Mesenchymal stem cell (in vitro differentiated cells and primary cell): ENCODE results near the gene TMEM203.

Experiments used
- DNase-seq: peaks from one replicate; pipeline ENCODE4 v3.0.0-alpha.2; 2013
- H2AFZ ChIP-seq: one replicate; pipeline ENCODE4 v1.6.1; 2013; ENCODE audit warnings: low read depth, mild to moderate bottlenecking, control low read depth, inconsistent platforms, low read length, moderate library complexity
- H2AK5ac ChIP-seq: 2 replicates; pipeline ENCODE4 v1.6.1; 2013; ENCODE audit warnings: low read length, moderate library complexity, mild to moderate bottlenecking, inconsistent platforms; ENCODE audit not compliant: severe bottlenecking
- H2BK120ac ChIP-seq: one replicate; pipeline ENCODE4 v1.6.1; 2013; ENCODE audit warnings: low read depth, mild to moderate bottlenecking, inconsistent platforms, low read length, moderate library complexity
- H2BK12ac ChIP-seq, 2 experiments: one replicate each; pipeline ENCODE4 v1.6.1; 2013; ENCODE audit warnings: inconsistent platforms in 2 of 2, low read length in 2 of 2, mild to moderate bottlenecking in 2 of 2, moderate library complexity in 2 of 2, control low read depth in 1 of 2
- H2BK15ac ChIP-seq: one replicate; pipeline ENCODE4 v1.6.1; 2013; ENCODE audit warnings: mild to moderate bottlenecking, low read depth, inconsistent platforms; ENCODE audit not compliant: poor library complexity, severe bottlenecking
- H2BK5ac ChIP-seq: 2 replicates; pipeline ENCODE4 v1.6.1; 2013; ENCODE audit warnings: low read depth, mild to moderate bottlenecking, low read length, control low read depth, inconsistent platforms; ENCODE audit not compliant: poor library complexity, severe bottlenecking
- H3K14ac ChIP-seq, 2 experiments: one replicate each; pipeline ENCODE4 v1.6.1; 2013; ENCODE audit warnings: inconsistent platforms in 2 of 2, low read length in 2 of 2, control low read depth in 1 of 2, mild to moderate bottlenecking in 1 of 2, moderate library complexity in 1 of 2
- H3K18ac ChIP-seq, 2 experiments: one replicate each; pipeline ENCODE4 v1.6.1; 2013; ENCODE audit warnings: inconsistent platforms in 2 of 2, low read length in 2 of 2, control low read depth in 1 of 2, low read depth in 1 of 2, mild to moderate bottlenecking in 1 of 2
- H3K23ac ChIP-seq, 2 experiments: one replicate each; pipeline ENCODE4 v1.6.1; 2013; ENCODE audit warnings: inconsistent platforms in 2 of 2, low read length in 2 of 2, mild to moderate bottlenecking in 2 of 2, moderate library complexity in 2 of 2, control low read depth in 1 of 2
- H3K27ac ChIP-seq: 2 replicates; pipeline ENCODE4 v1.5.1; 2013; ENCODE audit warnings: mild to moderate bottlenecking, moderate library complexity, low read length, control low read depth, inconsistent platforms; ENCODE audit not compliant: poor library complexity, severe bottlenecking
- H3K27me3 ChIP-seq, 2 experiments: 2 replicates each; pipeline versions ENCODE4 v1.6.1 to v1.7.0; 2013; ENCODE audit warnings: low read length in 2 of 2, mild to moderate bottlenecking in 2 of 2, moderate library complexity in 2 of 2, control low read depth in 1 of 2, inconsistent platforms in 1 of 2; ENCODE audit not compliant: control insufficient read depth in 1 of 2, insufficient read depth in 1 of 2
- H3K36me3 ChIP-seq, 2 experiments: 2 replicates each; pipeline versions ENCODE4 v1.6.1 to v1.7.0; 2013; ENCODE audit warnings: low read length in 2 of 2, control low read depth in 1 of 2, inconsistent platforms in 1 of 2, low read depth in 1 of 2, mild to moderate bottlenecking in 1 of 2; ENCODE audit not compliant: insufficient read depth in 2 of 2, control insufficient read depth in 1 of 2
- H3K4ac ChIP-seq, 2 experiments: one replicate each; pipeline ENCODE4 v1.6.1; 2013; ENCODE audit warnings: inconsistent platforms in 2 of 2, low read length in 2 of 2, mild to moderate bottlenecking in 2 of 2, moderate library complexity in 2 of 2, control low read depth in 1 of 2, low read depth in 1 of 2
- H3K4me1 ChIP-seq: 2 replicates; pipeline ENCODE4 v1.6.1; 2013; ENCODE audit warnings: low read depth, low read length, control low read depth; ENCODE audit not compliant: control insufficient read depth, insufficient read depth
- H3K4me2 ChIP-seq: 2 replicates; pipeline ENCODE4 v1.6.1; 2013; ENCODE audit warnings: low read length, mild to moderate bottlenecking, inconsistent platforms; ENCODE audit not compliant: poor library complexity, severe bottlenecking
- H3K4me3 ChIP-seq, 2 experiments: 2 replicates each; pipeline versions ENCODE4 v1.5.1 to v1.7.0; 2013; ENCODE audit warnings: low read length in 2 of 2, mild to moderate bottlenecking in 2 of 2, control low read depth in 1 of 2, low read depth in 1 of 2; ENCODE audit not compliant: insufficient read depth in 1 of 2
- H3K79me1 ChIP-seq: replicated peaks from 2 replicates; pipeline ENCODE4 v1.6.1; 2013; ENCODE audit warnings: mild to moderate bottlenecking, control low read depth, low read length, inconsistent platforms; ENCODE audit not compliant: poor library complexity, severe bottlenecking
- H3K9ac ChIP-seq: 2 replicates; pipeline ENCODE4 v1.7.0; 2013; ENCODE audit warnings: mild to moderate bottlenecking, low read length, moderate library complexity
- H3K9me3 ChIP-seq: 2 replicates; pipeline ENCODE4 v1.7.0; 2013; ENCODE audit warnings: mild to moderate bottlenecking, low read length; ENCODE audit not compliant: control insufficient read depth
- H4K8ac ChIP-seq: one replicate; pipeline ENCODE4 v1.6.1; 2013; ENCODE audit warnings: inconsistent platforms, mild to moderate bottlenecking, low read length, moderate library complexity
- H4K91ac ChIP-seq: one replicate; pipeline ENCODE4 v1.6.1; 2013; ENCODE audit warnings: mild to moderate bottlenecking, low read length, inconsistent platforms
- WGBS: methylation state at CpG from one replicate; pipeline ENCODE4 v1.1.7; 2013; ENCODE audit warnings: mixed read lengths; 5-methylcytosine and 5-hydroxymethylcytosine counted together

Gene TMEM203

DNA sequence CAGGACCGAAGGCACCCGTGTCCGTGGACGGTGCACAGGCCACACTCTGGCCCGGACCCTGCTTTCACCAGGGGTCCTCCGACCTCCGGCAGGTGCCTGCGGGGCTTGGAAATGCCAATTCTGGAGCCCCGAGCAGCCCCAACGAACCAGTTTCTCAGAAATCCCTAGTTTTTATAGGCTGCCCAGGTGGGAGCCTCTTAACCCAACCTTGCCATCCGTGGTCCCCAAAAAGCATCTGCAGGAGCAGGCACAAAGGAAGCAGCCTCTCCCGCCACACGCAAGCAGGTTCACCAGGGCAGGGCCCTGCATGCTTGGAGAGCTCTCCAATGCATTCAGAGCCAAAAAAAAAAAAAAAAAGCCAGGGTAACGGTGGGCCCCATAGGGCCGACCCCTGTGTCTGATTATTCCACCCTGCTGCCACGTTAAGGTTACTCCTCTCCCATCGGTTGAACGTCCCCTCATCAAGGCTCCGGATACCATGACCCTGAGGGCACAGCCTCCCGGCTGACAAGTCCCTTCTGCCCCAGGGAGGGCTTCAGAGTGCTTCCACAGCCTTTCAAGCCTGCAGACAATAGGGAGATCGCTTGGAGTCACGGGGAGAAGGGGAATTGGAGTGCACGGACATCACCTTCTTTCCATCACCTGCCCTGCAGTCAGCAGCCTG, 4.1 kb downstream of the TMEM203 start:
- peak overlapping the region; percentile 93 for H4K8ac ChIP-seq

DNA sequence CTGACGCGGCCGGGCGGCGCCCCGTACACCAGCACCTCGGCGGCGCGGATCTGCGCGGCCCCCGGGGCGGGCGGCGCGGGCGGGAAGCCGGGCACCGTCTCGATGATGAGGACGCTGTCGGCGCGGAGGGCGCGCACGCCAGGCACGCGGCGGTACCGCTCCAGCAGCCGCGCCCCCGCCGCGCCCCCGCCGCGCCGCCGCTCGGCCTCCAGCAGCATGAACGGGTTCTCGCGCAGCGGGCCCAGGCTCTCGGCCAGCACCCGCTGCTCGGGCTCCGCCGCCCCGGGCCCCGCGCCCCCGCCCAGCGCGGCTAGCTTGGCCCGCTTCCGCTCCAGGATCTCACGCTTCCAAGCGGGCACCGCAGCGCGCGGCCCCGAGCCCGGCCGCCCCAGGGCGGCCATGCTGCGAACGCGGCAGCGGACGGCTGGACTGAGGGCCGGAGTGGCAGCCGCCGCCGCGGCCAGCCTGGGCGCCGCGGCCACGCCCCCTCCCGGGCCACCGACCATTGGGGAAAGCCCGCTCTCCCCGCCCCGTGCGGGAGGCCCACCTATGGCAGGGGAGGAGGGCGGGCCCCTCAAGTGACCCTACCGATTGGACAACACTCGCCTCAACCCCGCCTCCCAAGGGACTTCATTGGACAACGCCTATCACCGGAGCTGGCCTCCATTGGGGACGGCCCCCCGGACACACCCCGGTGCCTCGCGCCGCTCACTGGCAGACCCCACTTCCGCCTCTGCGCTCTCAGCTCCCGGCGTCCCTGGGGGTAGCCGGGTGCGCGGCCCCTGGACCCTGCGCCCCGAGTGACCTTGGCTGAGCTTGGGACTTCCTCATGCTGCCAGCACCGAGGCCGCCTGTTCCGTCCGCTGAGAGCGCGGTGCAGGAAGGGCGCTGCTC, 4.9 kb downstream of the TMEM203 start, which contains the start of gene TPRN:
Gene TPRN (minus strand): TSS at position 431 of the 894 bp plus-strand sequence. CDS start 30 bp downstream, at position 401.
- Histone ChIP-seq H4K91ac (peak within 1 kb of the TSS; percentile 40), H2BK15ac (peak within 1 kb of the TSS; percentile 17), H3K79me1 (peaks cover 30% of the 10 kb centered on the region), H3K36me3 (peaks cover 3 to 9% of the 10 kb centered on the region in 2 experiments), H3K14ac (peak within 1 kb of the TSS in 1 of 2 experiments; percentile 87), H3K4me2 (peak within 1 kb of the TSS; percentile 94), H3K4ac (peak within 1 kb of the TSS; percentile 3 to 65), H3K4me1 (peaks cover 54% of the 10 kb centered on the region), H4K8ac (peak within 1 kb of the TSS; percentile 93), H3K27ac (no peak within 1 kb of the TSS), H3K18ac (peak within 1 kb of the TSS; percentile 75 to 97), H2AFZ (peak within 1 kb of the TSS; percentile 91), H2BK12ac (no peak within 1 kb of the TSS), H3K9ac (peak within 1 kb of the TSS; percentile 87), H3K9me3 (no peaks in the 10 kb centered on the region), H2BK5ac (no peak within 1 kb of the TSS), H3K23ac (peak within 1 kb of the TSS in 1 of 2 experiments; percentile 67), H2BK120ac (peak within 1 kb of the TSS; percentile 8), H3K4me3 (peak within 1 kb of the TSS; percentile 74 to 88), H2AK5ac (no peak within 1 kb of the TSS), H3K27me3 (no peaks in the 10 kb centered on the region)
- WGBS: 2% methylated on average over 75 of the region's 118 CpGs
- peak; percentile 99 for DNase-seq

More for the DNA sequence above, 4.1 kb downstream of the TMEM203 start:
- peak overlapping the region; percentile 91 for H2AFZ ChIP-seq
- peak overlapping the region; percentile 87 for H3K9ac ChIP-seq
- H2BK120ac ChIP-seq: no peak overlapping the region
- H2BK5ac ChIP-seq: no peak overlapping the region
- peak overlapping the region; percentile 94 for H3K4me2 ChIP-seq
- no peak overlapping the region for H2AK5ac ChIP-seq
- peak overlapping the region in 1 of 2 experiments; percentile 67 for H3K23ac ChIP-seq
- H3K79me1 ChIP-seq: peaks cover 32% of the 10 kb centered on the region
- H2BK12ac ChIP-seq: no peak overlapping the region
- H3K14ac ChIP-seq: peak overlapping the region in 1 of 2 experiments; percentile 87
- peak overlapping the region; percentile 3 to 65 for H3K4ac ChIP-seq
- peak overlapping the region; percentile 40 for H4K91ac ChIP-seq
- WGBS: 31% methylated on average over 21 of the region's 23 CpGs
- peaks cover 53% of the 10 kb centered on the region for H3K4me1 ChIP-seq
- H3K27ac ChIP-seq: no peak overlapping the region
- H3K18ac ChIP-seq: peak overlapping the region; percentile 75 to 97
- H3K4me3 ChIP-seq: peak overlapping the region; percentile 74 to 88
- H3K27me3 ChIP-seq: no peaks in the 10 kb centered on the region
- H3K36me3 ChIP-seq: peaks cover 3 to 5% of the 10 kb centered on the region in 2 experiments
- no peak overlapping the region for H2BK15ac ChIP-seq
- DNase-seq: no peak
- H3K9me3 ChIP-seq: no peaks in the 10 kb centered on the region

DNA sequence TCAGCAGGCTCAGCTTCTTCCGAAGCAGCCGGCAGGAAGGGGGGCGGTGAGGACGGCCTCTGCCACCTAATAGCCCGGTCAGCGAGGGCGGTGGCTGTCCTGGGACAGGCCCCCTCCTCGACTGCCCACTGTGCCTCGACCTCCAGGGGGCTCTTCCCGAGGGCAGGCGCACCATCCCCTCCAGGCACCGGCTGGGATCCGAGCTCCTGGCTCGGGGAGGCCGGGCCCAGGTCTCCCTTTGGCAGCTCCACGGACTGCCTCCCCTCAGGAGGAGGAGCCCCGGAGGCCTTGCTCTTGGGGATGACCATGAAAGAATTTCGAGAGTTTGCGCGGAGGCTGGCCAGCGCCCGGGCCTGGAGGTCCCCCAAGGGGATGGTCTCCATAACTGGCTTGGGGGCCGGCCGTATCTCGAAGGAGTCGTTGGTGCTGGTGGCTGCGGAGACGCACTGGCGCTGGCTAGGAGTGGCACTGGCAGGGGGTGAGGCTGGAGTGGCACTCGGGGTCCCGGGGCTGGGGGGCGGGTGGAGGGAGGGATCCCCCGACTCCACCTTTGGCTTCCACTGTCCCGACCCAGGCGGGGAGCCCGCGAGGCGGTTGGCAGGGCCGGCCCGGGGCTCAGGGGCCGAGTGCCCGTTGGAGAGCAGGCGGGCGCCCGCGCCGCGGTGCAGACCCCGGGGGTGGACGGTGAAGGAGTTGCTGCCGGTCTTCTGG, 5.9 kb downstream of the TMEM203 start:
- Histone ChIP-seq H3K23ac (peak overlapping the region in 1 of 2 experiments; percentile 73), H3K9me3 (no peaks in the 10 kb centered on the region), H2BK12ac (no peak overlapping the region), H3K4me1 (peaks cover 58% of the 10 kb centered on the region), H2BK5ac (no peak overlapping the region), H3K4ac (peak overlapping the region in 1 of 2 experiments; percentile 44), H3K36me3 (peaks cover 3 to 18% of the 10 kb centered on the region in 2 experiments), H3K18ac (no peak overlapping the region), H3K27ac (no peak overlapping the region), H2BK120ac (peak overlapping the region; percentile 8), H2AFZ (no peak overlapping the region), H3K4me2 (peak overlapping the region; percentile 87), H3K9ac (peak overlapping the region; percentile 57), H4K8ac (no peak overlapping the region), H2BK15ac (peak overlapping the region; percentile 17), H3K4me3 (peak overlapping the region; percentile 71 to 74), H3K14ac (peak overlapping the region in 1 of 2 experiments; percentile 53), H4K91ac (no peak overlapping the region), H2AK5ac (no peak overlapping the region), H3K27me3 (no peaks in the 10 kb centered on the region), H3K79me1 (peaks cover 31% of the 10 kb centered on the region)
- no peak for DNase-seq
- 32% methylated on average over 29 of the region's 51 CpGs for WGBS
